ENCODE results near the gene CCDC86. TPM values are rescaled to one million over a fixed set of nuclear protein-coding genes. Genes with fewer than 3 reads are reported as not detected.

Gene CCDC86
- total and polyA plus RNA-seq, 9 of the 15 experiments (the other 6 are each of a cell fraction or from before 2014, with no cell fraction given) = 4.6 to 102 (median 25.2) TPM

DNA sequence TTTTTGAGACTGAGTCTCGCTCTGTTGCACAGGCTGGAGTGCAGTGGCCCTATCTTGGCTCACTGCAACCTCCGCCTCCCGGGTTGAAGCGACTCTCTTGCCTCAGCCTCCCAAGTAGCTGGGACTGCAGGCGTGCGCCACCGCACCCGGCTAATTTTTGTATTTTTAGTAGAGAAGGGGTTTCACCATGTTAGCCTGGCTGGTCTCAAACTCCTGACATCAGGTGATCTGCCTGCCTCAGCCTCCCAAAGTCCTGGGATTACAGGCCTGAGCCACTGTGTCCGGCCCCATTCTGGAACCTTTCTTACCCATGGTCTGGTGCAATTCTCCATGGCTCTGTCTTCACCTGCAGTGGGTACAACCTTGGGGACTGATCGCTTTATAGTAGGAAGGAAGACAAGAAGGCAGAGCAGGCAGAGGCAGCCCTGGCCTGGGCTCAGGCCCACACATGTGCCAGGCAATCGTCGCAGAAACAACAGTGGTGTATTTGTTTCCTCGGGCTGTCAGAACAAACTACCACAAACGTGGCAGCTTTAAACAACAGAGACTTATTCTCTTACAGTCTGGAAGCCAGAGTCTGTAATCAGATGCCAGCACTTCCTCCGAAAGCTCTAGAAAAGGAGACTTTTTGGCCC, 17.8 kb downstream of the CCDC86 start (continued):
- TF ChIP-seq POLR3G (IDR thresholded peaks at IDR 0.05; ENCODE audit: extremely low read depth, insufficient read length, insufficient replicate concordance) = no peak
- TF ChIP-seq SMAD1 (IDR thresholded peaks at IDR 0.05; ENCODE audit: low read depth, low read length, partially characterized antibody) = no peak
- TF ChIP-seq, protein P1, sequence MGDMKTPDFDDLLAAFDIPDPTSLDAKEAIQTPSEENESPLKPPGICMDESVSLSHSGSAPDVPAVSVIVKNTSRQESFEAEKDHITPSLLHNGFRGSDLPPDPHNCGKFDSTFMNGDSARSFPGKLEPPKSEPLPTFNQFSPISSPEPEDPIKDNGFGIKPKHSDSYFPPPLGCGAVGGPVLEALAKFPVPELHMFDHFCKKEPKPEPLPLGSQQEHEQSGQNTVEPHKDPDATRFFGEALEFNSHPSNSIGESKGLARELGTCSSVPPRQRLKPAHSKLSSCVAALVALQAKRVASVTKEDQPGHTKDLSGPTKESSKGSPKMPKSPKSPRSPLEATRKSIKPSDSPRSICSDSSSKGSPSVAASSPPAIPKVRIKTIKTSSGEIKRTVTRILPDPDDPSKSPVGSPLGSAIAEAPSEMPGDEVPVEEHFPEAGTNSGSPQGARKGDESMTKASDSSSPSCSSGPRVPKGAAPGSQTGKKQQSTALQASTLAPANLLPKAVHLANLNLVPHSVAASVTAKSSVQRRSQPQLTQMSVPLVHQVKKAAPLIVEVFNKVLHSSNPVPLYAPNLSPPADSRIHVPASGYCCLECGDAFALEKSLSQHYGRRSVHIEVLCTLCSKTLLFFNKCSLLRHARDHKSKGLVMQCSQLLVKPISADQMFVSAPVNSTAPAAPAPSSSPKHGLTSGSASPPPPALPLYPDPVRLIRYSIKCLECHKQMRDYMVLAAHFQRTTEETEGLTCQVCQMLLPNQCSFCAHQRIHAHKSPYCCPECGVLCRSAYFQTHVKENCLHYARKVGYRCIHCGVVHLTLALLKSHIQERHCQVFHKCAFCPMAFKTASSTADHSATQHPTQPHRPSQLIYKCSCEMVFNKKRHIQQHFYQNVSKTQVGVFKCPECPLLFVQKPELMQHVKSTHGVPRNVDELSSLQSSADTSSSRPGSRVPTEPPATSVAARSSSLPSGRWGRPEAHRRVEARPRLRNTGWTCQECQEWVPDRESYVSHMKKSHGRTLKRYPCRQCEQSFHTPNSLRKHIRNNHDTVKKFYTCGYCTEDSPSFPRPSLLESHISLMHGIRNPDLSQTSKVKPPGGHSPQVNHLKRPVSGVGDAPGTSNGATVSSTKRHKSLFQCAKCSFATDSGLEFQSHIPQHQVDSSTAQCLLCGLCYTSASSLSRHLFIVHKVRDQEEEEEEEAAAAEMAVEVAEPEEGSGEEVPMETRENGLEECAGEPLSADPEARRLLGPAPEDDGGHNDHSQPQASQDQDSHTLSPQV (IDR thresholded peaks at IDR 0.05) = no peak
- TF ChIP-seq HLTF (IDR thresholded peaks at IDR 0.05) = no peak
- no peak for TF ChIP-seq MXI1 (IDR thresholded peaks at IDR 0.05; ENCODE audit: low read depth, low read length)
- TF ChIP-seq FOXA3 (CRISPR knock-in tag; conservative IDR thresholded peaks at IDR 0.05 in 1 of 2, IDR thresholded peaks at IDR 0.05 in 1 of 2) = no peak
- no peak for TF ChIP-seq NRF1 (conservative IDR thresholded peaks at IDR 0.05 in 1 of 2, IDR thresholded peaks at IDR 0.05 in 1 of 2)
- TF ChIP-seq ZNF263 (CRISPR knock-in tag; IDR thresholded peaks at IDR 0.05; ENCODE audit: borderline replicate concordance) = no peak
